Activated naive CD4-positive, alpha-beta T cell treated with anti-CD3 and anti-CD28 coated beads for 36 hours (primary cell): ENCODE data around the gene FLT4. TPM values are rescaled to one million over a fixed set of nuclear protein-coding genes. Genes with fewer than 3 reads are reported as not detected.
"Not testable (repeated sequence)": the region's sequence is repeated elsewhere in the genome, so short reads cannot be mapped to it uniquely, and the experiment has no call there.

Experiments used
- CTCF ChIA-PET: fragments of 350-600 bp; sonication (Branson Sonifier 250); formaldehyde crosslinking; loops from one replicate; lab custom pipeline; 2021; ENCODE audit warnings: antibody characterized with exemption; lab: Charles Lee
- DNase-seq: peaks from one replicate; pipeline ENCODE4 v3.0.0-alpha.2; 2020
- H3K27ac Mint-ChIP-seq: one replicate; pipeline ENCODE4 v1.8.0; 2021; ENCODE audit warnings: mild to moderate bottlenecking, mixed read lengths
- H3K27me3 Mint-ChIP-seq: one replicate; pipeline ENCODE4 v1.8.0; 2021; ENCODE audit warnings: low read depth, mixed read lengths
- H3K36me3 Mint-ChIP-seq: one replicate; pipeline ENCODE4 v1.8.0; 2021; ENCODE audit warnings: low read depth, mixed read lengths
- H3K4me1 Mint-ChIP-seq: one replicate; pipeline ENCODE4 v1.8.0; 2021; ENCODE audit warnings: low read depth, mixed read lengths
- H3K4me3 Mint-ChIP-seq: one replicate; pipeline ENCODE4 v1.8.0; 2021; ENCODE audit warnings: mild to moderate bottlenecking, moderate library complexity, mixed read lengths
- H3K9me3 Mint-ChIP-seq: one replicate; pipeline ENCODE4 v1.8.0; 2021; ENCODE audit warnings: mixed read lengths
- intact Hi-C: fragments of 100-400 bp; cut with micrococcal nuclease; formaldehyde crosslinking; loops from one replicate; pipeline ENCODE4 v1.15.1; 2023
- total RNA-seq, 2 experiments: library from RNA; stranded (reverse); gene quantifications; one replicate each; pipeline ENCODE4 v1.2.3, GENCODE V29; 2021

FLT4 gene
- total RNA-seq, 2 experiments from 2014 or later, result 1.5 to 2.7 TPM

DNA sequence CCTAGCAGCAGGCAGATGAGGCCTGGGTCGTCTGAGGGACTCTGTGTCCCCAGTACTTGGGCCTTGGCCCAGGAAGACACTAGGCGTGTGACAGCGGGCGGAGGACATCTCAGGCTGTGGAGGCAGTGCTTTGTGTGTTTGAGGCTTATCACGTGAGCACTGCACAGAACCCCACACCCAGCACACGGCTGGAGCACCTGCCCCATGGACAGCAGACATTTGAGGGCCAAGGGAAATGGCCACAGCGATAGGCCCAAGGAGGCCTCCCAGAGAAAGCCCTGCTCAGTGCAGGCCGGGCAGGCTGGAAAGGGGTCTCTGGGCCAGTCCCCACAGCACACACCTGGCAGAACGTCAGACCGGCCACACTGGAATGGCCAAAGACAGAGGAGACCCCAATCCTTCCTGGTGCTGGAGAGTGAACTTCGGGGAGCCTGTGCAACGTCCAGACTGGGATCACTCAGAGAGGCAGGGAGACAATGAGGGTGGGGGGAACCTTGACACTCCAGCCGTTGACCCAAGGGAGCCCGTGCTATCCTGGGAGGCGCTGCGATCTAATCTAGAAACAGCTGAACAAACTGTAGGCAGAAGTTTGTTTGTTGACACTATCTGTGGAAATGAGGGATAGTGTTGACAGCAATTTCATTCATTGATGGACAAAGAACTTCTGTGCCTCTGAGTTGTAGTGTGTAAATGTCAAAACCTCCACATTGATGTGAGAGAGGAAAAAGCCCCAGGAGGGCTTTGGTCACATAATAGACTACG is 19.6 kb upstream of the FLT4 start:
- H3K27ac Mint-ChIP-seq, result no peak overlapping the region
- CTCF ChIA-PET, result interaction anchor here (0.6 to 1.8 kb wide), 3 partner anchors 19 to 90 kb away, joined by 3 to 4 read pairs (median 4); no protein-coding TSS in a partner anchor
- H3K4me3 Mint-ChIP-seq, result no peak overlapping the region
- no peaks in the 10 kb centered on the region for H3K9me3 Mint-ChIP-seq
- intact Hi-C loops, result no loop called here
- peaks cover 10% of the 10 kb centered on the region for H3K4me1 Mint-ChIP-seq
- DNase-seq, result no peak
- no peaks in the 10 kb centered on the region for H3K36me3 Mint-ChIP-seq
- peaks cover 2% of the 10 kb centered on the region for H3K27me3 Mint-ChIP-seq

DNA sequence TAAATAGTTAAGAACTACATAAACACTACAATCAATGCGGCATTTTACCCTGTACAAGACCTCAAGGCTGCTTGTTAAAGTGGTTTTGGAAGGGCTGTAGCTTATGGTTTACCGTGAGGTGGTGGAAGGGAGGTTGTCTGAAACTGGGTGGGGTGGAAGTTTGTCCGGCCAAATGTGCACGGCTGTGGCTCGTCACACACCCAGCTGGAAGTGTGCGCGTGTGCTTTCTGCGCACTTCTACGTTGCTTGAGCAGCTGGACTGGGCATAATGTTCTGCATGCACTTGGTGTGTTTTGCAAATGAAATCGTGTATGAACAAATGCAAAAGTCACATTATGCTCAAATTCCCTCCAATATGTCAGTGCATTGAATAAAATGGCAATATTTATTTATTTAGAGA is 17.4 kb upstream of the FLT4 start:
- no peak overlapping the region for H3K4me3 Mint-ChIP-seq
- H3K27ac Mint-ChIP-seq, result no peak overlapping the region
- H3K27me3 Mint-ChIP-seq, result peaks cover 3% of the 10 kb centered on the region
- H3K36me3 Mint-ChIP-seq, result no peaks in the 10 kb centered on the region
- H3K4me1 Mint-ChIP-seq, result peaks cover 8% of the 10 kb centered on the region
- intact Hi-C loops, result no loop called here
- no peaks in the 10 kb centered on the region for H3K9me3 Mint-ChIP-seq
- no peak for DNase-seq
- CTCF ChIA-PET, result interaction anchor here (1.8 kb wide), 1 partner anchor 17 kb away, joined by 4 read pairs; no protein-coding TSS in a partner anchor

DNA sequence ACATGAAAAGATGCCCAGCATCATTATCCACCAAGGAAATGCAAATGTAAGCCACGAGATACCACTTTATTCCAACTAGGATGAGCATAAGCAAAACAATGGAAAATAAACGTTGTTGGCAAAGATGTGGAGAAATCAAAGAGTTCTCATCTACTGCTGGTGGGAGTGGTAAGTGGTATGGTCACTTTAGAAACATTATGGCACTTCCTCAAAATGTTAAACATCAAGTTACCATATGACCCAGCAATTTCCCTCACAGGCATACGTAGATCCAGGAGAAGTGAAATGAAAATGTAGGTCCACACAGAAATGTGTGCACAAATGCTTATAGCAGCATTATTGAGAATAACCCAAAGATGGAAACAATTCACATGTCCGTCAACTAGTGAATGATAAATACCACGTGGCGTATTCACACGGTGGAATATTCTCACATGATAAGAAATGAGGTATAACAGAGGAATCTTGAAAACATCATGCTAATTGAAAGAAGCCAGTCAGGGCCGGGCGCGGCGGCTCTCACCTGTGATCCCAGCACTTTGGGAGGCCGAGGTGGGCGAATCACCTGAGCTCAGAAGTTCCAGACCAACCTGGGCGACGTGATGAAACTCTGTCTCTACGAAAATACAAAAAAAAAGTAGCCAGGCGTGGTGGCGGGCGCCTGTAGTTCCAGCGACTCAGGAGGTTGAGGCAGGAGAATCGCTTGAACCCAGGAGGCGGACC is 16.4 kb upstream of the FLT4 start:
- intact Hi-C loops, result no loop called here
- H3K4me3 Mint-ChIP-seq, result no peak overlapping the region
- H3K27ac Mint-ChIP-seq, result no peak overlapping the region
- no peaks in the 10 kb centered on the region for H3K36me3 Mint-ChIP-seq
- peaks cover 3% of the 10 kb centered on the region for H3K27me3 Mint-ChIP-seq
- H3K9me3 Mint-ChIP-seq, result no peaks in the 10 kb centered on the region
- H3K4me1 Mint-ChIP-seq, result peaks cover 8% of the 10 kb centered on the region
- CTCF ChIA-PET, result interaction anchor here (0.9 kb wide), 1 partner anchor 77 kb away, joined by 3 read pairs; no protein-coding TSS in a partner anchor
- no peak for DNase-seq

DNA sequence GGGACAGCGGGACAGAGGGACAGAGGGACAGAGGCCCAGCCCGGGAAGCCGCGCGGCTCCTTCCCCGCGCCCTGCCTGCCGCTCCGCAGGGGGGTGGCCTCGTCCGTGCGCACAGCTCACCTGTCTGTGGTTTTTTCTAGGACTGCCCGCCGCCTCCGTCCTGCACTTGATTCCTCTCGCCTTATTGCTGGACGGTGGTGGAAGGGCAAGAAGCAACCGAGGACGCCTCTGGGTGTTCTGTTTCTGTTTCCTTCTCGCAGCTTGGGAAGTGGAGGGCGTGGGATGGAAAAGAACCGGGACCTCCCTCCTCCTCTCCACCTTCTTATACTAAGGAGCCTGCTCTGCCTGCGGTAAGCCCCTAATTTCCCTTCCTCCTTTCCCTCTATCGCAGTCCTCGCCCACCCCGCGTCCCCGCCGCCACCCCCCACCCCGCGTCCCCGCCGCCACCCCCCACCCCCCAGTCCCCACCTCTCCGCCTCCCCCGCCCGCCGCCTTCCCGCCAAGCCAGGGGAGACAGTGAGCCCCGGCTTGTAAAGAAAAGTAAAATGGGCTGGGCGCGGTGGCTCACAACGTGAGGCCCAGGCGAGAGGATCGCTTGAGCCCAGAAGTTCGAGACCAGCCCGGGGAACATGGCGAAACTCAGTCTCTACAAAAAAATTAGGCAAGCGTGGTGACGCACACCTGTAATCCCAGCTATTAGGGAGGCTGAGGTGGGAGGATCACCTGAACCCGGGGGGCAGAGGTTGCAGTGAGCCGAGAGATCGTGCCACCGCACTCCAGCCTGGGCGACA is 9.6 kb upstream of the FLT4 start:
- H3K27me3 Mint-ChIP-seq, result peaks cover 22% of the 10 kb centered on the region
- H3K4me3 Mint-ChIP-seq, result no peak overlapping the region
- intact Hi-C loops, result no loop called here
- no peak overlapping the region for H3K27ac Mint-ChIP-seq
- H3K4me1 Mint-ChIP-seq, result no peaks in the 10 kb centered on the region
- no peak for DNase-seq
- no peaks in the 10 kb centered on the region for H3K9me3 Mint-ChIP-seq
- H3K36me3 Mint-ChIP-seq, result no peaks in the 10 kb centered on the region
- CTCF ChIA-PET, result interaction anchor here (1.3 kb wide), 1 partner anchor 53 kb away, joined by 4 read pairs; no protein-coding TSS in a partner anchor

DNA sequence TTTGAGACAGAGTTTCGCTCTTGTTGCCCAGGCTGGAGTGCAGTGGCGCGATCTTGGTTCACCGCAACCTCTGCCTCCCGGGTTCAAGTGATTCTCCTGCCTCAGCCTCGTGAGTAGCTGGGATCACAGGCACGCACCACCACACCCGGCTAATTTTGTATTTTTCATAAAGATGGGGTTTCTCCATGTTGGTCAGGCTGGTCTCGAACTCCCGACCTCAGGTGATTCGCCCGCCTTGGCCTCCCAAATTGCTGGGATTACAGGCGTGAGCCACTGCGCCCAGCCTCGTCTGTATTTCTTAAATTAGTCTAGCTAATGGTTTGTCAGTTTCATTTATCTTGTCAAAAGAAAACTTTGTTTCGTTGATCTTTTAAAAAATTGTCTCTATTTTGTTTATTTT is 5.8 kb upstream of the FLT4 start:
- CTCF ChIA-PET, result interaction anchor here (1.8 kb wide), 1 partner anchor 15 kb away, joined by 7 read pairs; no protein-coding TSS in a partner anchor

DNA sequence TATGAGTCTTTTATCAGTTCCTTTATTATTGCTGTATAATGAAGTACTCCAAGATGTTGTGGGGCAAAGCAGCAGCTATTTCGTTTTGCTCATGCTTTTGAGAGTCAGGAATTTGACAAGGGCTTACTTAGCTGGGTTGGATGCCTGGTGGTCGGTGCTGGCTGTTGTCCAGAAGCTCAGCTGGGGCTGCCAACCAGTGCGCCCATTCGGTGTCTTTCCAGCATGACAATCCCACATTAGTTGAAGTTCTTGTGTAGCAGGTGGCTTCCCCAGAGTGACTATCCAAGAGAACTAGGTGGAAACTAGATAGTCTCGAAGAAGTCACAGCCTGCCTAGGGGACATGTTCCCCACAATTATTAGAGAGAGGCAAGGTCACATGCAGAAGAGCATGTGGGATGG is 3.4 kb upstream of the FLT4 start:
- no peaks in the 10 kb centered on the region for H3K9me3 Mint-ChIP-seq
- H3K36me3 Mint-ChIP-seq, result no peaks in the 10 kb centered on the region
- intact Hi-C loops, result no loop called here
- H3K4me3 Mint-ChIP-seq, result no peak overlapping the region
- CTCF ChIA-PET, result no interaction called here
- H3K4me1 Mint-ChIP-seq, result peaks cover 9% of the 10 kb centered on the region
- peaks cover 27% of the 10 kb centered on the region for H3K27me3 Mint-ChIP-seq
- no peak overlapping the region for H3K27ac Mint-ChIP-seq
- DNase-seq, result no peak

More for the DNA sequence above, 5.8 kb upstream of the FLT4 start:
- H3K36me3 Mint-ChIP-seq, H3K4me3 Mint-ChIP-seq, H3K27ac Mint-ChIP-seq, DNase-seq, intact Hi-C loops, H3K4me1 Mint-ChIP-seq, H3K9me3 Mint-ChIP-seq: not testable (repeated sequence)
- H3K27me3 Mint-ChIP-seq, result peaks cover 30% of the 10 kb centered on the region

DNA sequence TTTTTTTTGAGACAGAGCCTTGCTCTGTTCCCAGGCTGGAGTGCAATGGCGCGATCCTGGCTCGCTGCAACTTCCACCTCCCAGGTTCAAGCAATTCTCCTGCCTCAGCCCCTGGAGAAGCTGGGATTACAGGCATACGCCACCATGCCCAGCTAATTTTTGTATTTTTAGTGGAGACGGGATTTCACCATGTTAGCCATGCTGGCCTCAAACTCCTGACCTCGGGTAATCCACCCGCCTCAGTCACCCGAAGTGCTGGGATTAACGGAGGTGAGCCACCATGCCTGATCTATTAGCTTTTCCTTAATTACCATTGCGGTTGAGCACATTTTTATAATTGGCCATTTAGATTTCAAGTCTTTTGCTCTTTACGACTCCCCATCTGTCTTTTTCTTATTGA is 2.9 kb upstream of the FLT4 start:
- no peak overlapping the region for H3K27ac Mint-ChIP-seq
- H3K4me1 Mint-ChIP-seq, result peaks cover 9% of the 10 kb centered on the region
- CTCF ChIA-PET, result no interaction called here
- no peaks in the 10 kb centered on the region for H3K36me3 Mint-ChIP-seq
- intact Hi-C loops, result no loop called here
- H3K27me3 Mint-ChIP-seq, result peaks cover 28% of the 10 kb centered on the region
- H3K4me3 Mint-ChIP-seq, result no peak overlapping the region
- no peak for DNase-seq
- no peaks in the 10 kb centered on the region for H3K9me3 Mint-ChIP-seq

DNA sequence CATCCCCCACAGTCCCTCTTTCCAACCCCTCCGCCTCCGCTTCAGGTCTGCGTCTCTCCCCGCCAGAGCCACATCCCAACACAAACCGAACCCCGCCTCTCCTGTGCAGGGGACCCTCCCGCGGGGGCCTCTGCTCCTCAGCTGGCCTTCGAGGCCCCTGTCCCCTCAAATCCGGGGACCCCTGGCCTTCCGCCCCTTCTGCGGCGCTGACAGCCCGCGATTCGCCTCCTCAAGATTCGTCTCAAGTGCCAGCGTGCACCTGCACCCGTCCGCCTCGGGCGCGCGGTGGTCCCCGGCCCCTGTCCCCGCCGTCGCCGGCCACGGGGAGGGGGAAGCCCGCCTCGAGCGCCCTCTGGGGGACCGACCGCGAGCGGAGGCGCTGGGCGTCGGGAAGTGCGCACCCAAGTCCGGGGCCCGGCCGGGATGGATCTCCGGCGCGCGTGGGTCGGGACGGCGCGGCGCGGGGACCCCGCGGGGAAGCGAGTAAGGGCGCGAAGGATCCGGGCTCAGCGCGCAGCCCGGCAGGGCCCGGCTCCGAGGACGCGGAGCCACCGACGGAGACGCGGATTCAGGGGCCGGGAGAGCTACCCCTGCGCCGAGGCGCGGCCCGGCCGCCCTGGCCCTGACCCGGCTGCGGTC is 623 bp downstream of the FLT4 start:
- Mint-ChIP-seq H3K4me3 (peak overlapping the region; percentile 71), H3K27me3 (peaks cover 33% of the 10 kb centered on the region), H3K4me1 (peaks cover 9% of the 10 kb centered on the region), H3K36me3 (no peaks in the 10 kb centered on the region), H3K9me3 (no peaks in the 10 kb centered on the region), H3K27ac (no peak overlapping the region)
- no peak for DNase-seq
- intact Hi-C loops, result loop anchor here (2.0 kb wide), 1 partner anchor 70 kb away; no protein-coding TSS in a partner anchor
- CTCF ChIA-PET, result interaction anchor here (0.8 to 1.1 kb wide), 3 partner anchors 11 to 42 kb away, joined by 3 to 4 read pairs (median 4); no protein-coding TSS in a partner anchor

DNA sequence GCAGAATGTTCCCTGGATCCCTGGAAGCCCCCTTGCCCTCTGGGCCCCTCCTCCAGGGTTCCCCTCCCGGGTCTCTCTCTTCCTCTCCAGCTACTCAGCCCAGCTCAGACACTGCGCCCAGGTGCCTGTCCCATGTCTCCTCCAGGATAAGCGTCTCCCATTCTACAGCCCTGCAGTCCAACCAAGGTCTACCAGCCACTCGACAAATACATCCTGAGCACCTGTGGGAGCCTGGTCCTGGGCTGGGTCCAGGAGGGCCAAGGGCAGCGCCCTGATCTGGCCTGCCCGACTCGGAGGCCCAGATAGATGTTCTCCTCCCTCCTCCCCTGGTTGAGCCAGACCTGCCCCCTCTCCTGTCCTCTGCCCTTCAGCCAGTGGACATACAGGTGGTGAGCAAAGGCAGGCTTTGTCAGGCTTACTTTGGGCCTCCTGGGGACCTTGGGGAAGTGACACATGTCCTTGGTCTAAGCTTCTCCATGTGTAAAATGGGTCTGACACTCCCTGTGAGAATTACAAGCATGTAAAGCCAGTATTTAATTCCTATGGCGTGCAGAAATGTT is 1.4 kb downstream of the FLT4 start:
- intact Hi-C loops, result loop anchor here (2.0 kb wide), 1 partner anchor 71 kb away; no protein-coding TSS in a partner anchor
- DNase-seq, result no peak
- CTCF ChIA-PET, result interaction anchor here (0.8 to 1.7 kb wide), 4 partner anchors 10 to 41 kb away, joined by 3 to 9 read pairs (median 4); no protein-coding TSS in a partner anchor
- Mint-ChIP-seq H3K9me3 (no peaks in the 10 kb centered on the region), H3K4me3 (peak overlapping the region; percentile 71), H3K27ac (no peak overlapping the region), H3K36me3 (no peaks in the 10 kb centered on the region), H3K27me3 (peaks cover 33% of the 10 kb centered on the region), H3K4me1 (peaks cover 9% of the 10 kb centered on the region)

DNA sequence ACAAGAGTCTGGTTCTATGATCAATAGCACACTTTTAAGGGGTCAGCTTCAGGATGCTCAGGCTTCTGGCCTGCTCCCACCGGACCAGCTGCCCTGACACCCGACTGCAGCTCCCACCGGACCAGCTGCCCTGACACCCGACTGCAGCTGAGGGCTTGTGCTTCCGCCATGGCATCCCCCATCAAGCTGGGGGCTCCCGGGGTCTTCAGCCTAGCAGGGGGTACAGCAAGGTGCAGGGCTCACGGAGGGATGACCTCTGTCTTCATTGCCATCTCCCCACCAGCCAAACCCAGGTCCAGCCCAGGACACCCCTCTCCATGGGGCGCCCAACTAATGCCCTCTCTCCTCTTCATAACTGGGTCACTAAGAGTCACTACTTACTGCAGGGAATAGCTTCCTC is 1.9 kb downstream of the FLT4 start:
- no peaks in the 10 kb centered on the region for H3K9me3 Mint-ChIP-seq
- CTCF ChIA-PET, result interaction anchor here (0.6 to 1.7 kb wide), 3 partner anchors 28 to 379 kb away, joined by 3 to 9 read pairs (median 4); no protein-coding TSS in a partner anchor
- no peaks in the 10 kb centered on the region for H3K36me3 Mint-ChIP-seq
- H3K27me3 Mint-ChIP-seq, result peaks cover 27% of the 10 kb centered on the region
- DNase-seq, result no peak
- H3K4me3 Mint-ChIP-seq, result peak overlapping the region; percentile 71
- H3K4me1 Mint-ChIP-seq, result peaks cover 9% of the 10 kb centered on the region
- no peak overlapping the region for H3K27ac Mint-ChIP-seq
- intact Hi-C loops, result no loop called here

DNA sequence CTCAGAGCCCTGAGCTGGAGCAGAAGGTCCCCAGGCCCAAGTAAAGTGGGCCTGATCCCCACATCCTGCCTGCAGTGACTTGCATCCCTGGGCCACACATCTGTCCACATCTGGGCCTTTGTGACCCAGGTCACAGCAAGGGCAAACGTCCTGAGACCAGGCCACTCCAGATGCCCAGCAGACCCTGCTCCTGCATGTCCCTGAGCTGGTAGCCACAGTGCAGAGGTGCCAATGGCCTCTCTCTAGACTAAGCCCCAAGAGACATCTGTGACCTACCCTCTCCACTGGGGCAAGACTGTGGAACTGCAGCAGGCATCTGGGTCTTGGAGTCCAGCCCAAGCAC is 2.5 kb downstream of the FLT4 start:
- intact Hi-C loops, result no loop called here
- Mint-ChIP-seq H3K9me3 (no peaks in the 10 kb centered on the region), H3K27me3 (peaks cover 26% of the 10 kb centered on the region), H3K4me1 (peaks cover 9% of the 10 kb centered on the region), H3K27ac (no peak overlapping the region), H3K4me3 (no peak overlapping the region), H3K36me3 (no peaks in the 10 kb centered on the region)
- CTCF ChIA-PET, result interaction anchor here (0.6 to 1.7 kb wide), 2 partner anchors 28 to 378 kb away, joined by 3 to 9 read pairs; no protein-coding TSS in a partner anchor
- no peak for DNase-seq
